HG03039 (cell line): Measurements from ENCODE around the gene PTPRJ.

Experiments used
- ATAC-seq: cut with Tn5 transposase; IDR thresholded peaks from one replicate; pipeline ENCODE4 v1.9.1; 2021; ENCODE audit warnings: mild to moderate bottlenecking, moderate library complexity; ENCODE audit not compliant: unreplicated experiment

Gene PTPRJ

DNA sequence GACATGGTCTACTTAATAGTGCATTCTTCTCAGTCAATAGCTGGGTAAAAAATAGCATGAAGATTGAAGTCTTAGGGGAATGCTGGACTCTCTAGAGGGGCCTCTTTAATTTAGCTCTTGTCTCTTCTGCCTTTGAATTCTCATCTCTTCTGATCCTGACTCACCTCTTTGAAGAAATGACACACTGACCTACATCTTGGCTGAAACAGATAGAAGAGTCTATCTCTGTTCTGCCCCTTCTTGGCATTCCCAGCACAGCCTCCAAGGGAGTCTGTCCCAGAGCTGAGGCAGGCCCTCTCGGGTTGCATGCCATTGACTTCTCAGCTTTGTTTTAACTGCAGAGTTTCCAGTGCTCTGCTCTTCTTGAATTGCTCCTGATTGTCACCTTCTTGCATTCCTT lies 55.7 kb downstream of the PTPRJ start:
- no peak for ATAC-seq

DNA sequence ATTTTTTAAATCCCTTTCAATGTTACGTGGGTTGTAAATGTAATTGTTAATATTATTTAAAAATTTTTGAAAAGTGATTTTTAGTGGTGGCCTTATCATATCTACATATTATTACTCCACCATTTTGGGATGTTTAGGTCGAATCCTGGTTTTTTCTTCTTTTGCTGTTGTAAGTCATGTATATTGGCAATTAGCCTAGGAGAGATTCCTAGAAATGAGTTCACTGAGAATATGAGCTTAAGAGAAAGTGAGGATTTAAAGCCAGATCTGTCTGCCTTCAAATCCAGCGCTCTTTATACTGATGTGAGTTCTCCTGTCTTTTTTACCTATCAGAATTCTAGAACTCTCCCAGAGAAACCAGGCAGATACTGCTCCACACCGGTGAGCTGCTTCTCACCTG lies 56.1 kb downstream of the PTPRJ start:
- no peak for ATAC-seq

- no peak for ATAC-seq
Observed at GRCh38 chr11:48037709-48038468, 57.5 kb downstream of the PTPRJ start.

GRCh38 chr11:48040830-48041444 lies 60.6 kb downstream of the PTPRJ start:
- ATAC-seq, result no peak

- no peak for ATAC-seq
Observed at GRCh38 chr11:48041877-48042695, 61.7 kb downstream of the PTPRJ start.

DNA sequence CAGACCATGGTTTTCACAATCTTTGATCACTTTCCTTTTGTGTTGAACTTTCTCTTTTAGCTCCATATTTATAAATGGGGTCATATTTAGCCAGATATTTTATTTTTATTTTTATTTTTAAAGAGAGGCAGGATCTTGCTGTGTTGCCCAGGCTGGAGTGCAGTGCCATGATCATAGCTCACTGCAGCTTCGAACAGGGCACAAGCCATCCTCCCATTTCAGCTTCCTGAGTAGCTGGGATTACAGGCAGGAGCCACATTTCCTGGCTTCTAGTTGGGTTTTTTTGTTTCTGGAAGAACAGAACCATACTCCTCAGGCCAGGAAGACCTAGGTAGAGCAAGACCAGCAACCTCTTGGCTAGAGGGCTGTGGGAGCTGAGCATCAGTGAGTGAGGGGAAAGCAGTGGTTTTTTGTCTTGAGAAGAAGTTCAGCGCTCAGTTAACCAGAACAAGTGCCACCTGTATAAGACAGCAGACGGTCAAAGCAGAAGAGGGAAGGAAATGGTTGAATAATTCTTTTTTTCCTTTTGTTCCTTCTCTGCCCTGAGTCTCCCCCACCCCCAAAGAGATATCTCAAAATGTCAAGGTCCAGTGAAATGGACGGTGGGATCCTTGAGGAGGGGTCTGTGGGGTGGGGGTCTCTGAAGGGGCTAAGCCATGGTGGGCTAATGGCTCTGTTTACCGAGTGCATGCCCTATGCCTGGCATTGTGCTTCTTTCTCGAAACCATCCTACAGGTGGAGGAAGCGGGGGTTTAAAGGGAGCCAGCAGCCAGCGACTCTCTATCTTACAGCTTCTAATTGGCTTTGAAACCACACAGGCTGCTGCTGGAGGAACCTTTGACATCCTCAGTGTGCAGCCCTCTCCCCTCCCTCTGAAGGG lies 63.0 kb downstream of the PTPRJ start:
- no peak for ATAC-seq

- ATAC-seq, result no peak
Observed at GRCh38 chr11:48043991-48044512, 63.7 kb downstream of the PTPRJ start.

GRCh38 chr11:48044577-48044976 lies 64.2 kb downstream of the PTPRJ start:
- ATAC-seq, result no peak

- ATAC-seq, result no peak
Observed at GRCh38 chr11:48045536-48045935, 65.2 kb downstream of the PTPRJ start.

- no peak for ATAC-seq
Observed at GRCh38 chr11:48047616-48048015, 67.3 kb downstream of the PTPRJ start.

DNA sequence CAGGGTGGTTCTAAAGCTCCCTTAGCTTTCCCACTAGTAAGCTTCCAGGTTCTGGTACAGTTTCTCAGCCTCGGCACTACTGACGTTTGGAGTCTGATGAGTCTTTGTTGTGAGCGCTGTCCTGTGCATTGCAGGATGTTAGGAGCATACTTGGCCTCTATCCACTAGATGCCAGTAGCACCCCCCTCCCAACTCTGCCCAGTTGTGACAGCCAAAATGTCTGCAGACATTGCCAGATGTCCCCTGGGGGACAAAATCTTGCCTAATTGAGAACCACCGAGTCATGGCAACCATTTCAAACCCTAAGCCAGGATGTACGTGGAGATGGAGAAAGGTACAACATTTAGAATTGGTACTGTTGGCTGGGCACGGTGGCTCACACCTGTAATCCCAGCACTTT lies 68.7 kb downstream of the PTPRJ start:
- ATAC-seq, result no peak

DNA sequence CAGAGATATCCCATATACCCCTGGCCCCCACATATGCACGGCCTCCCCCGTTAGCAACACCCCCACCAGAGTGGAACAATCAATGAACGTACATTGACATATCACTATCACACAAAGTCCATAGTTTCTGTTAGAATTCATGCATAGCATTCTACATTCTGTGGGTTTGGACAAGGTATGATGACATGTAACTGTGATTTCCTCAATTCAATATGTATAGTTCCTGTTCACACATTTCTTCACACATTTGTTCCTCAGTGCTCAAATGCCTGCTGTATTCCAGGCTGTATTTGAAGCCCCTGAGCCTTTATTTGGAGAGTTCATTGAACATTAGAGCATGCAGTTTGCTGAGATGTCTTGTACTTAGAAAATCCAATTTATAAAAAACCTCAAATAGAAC lies 69.9 kb downstream of the PTPRJ start:
- ATAC-seq, result no peak

DNA sequence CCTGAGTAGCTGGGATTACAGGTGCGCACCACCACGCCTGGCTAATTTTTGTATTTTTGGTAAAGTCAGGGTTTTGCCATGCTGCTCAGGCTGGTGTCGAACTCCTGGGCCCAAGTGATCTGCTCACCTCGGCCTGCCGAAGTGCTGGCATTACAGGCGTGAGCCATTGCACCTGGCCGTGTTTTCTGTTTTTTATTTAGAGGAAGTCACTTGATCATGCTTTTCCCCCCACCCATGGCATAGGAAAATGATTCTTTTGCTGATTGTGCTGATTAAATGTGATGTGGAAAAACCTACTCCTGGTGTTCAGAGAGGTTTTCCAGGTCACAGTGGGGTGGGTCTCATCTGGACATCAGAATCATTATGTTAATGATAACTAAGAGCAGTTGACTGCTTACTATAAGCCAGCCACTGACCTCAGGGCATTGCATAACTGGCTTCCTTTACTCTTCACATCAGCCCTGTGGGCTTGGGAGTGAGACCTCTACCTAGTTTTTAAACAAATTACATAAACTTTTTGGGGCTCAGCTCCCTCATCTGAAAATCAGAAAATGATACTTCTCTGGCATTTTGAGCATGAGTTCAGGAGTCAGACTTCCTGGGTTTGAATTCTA lies 71.0 kb downstream of the PTPRJ start:
- no peak for ATAC-seq

- no peak for ATAC-seq
Observed at GRCh38 chr11:48052183-48053044, 72.1 kb downstream of the PTPRJ start.

DNA sequence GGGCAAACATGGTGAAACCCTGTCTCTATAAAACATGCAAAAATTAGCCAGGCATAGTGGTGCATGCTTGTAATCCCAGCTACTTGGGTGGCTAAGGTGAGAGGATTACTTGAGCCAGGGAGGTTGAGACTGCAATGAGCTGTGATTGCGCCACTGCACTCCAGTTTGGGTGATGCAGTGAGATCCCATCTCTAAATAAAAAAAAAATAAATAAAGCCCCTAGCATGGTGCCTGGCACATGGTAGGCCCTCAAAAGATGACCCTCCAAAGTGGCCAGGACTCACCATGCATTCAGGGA lies 74.6 kb downstream of the PTPRJ start:
- ATAC-seq, result no peak

GRCh38 chr11:48055292-48056132 lies 75.2 kb downstream of the PTPRJ start:
- no peak for ATAC-seq

GRCh38 chr11:48056325-48057183 lies 76.2 kb downstream of the PTPRJ start:
- ATAC-seq, result no peak

GRCh38 chr11:48058064-48058463 lies 77.7 kb downstream of the PTPRJ start:
- no peak for ATAC-seq
